Liver (tissue), 3 donors: ENCODE results near the gene PHOSPHO1.

Source experiments
- FOXA1 ChIP-seq: IDR thresholded peaks from 2 replicates; pipeline ENCODE4 v1.6.1; 2016; ENCODE audit warnings: antibody characterized with exemption
- GABPA ChIP-seq, 2 donors: IDR thresholded peaks in 1 of 2; conservative IDR thresholded peaks in 1 of 2; 2 replicates each; pipeline ENCODE4 v1.6.1; 2016; ENCODE audit warnings: antibody characterized with exemption in 2 of 2, mild to moderate bottlenecking in 1 of 2, moderate library complexity in 1 of 2
- HNF4A ChIP-seq, 2 donors: conservative IDR thresholded peaks; 2 replicates each; pipeline ENCODE4 v1.6.1; 2016; ENCODE audit warnings: antibody characterized with exemption in 2 of 2, mild to moderate bottlenecking in 2 of 2
- JUND ChIP-seq, 2 donors: IDR thresholded peaks; 2 replicates each; pipeline ENCODE4 v1.6.1; 2016; ENCODE audit warnings: antibody characterized with exemption in 2 of 2
- NR2F2 ChIP-seq: IDR thresholded peaks from 2 replicates; pipeline ENCODE4 v1.6.1; 2016; ENCODE audit warnings: antibody characterized with exemption
- RAD21 ChIP-seq, 2 donors: IDR thresholded peaks; 2 replicates each; pipeline ENCODE4 v1.6.1; 2016; ENCODE audit warnings: antibody characterized with exemption in 2 of 2, mild to moderate bottlenecking in 2 of 2
- RXRA ChIP-seq, 2 donors: IDR thresholded peaks; 2 replicates each; pipeline ENCODE4 v1.6.1; 2017 to 2018; ENCODE audit warnings: antibody characterized with exemption in 2 of 2, mild to moderate bottlenecking in 1 of 2
- TAF1 ChIP-seq: conservative IDR thresholded peaks from 2 replicates; pipeline ENCODE4 v1.6.1; 2016; ENCODE audit warnings: antibody characterized with exemption, mild to moderate bottlenecking
- YY1 ChIP-seq: IDR thresholded peaks from 2 replicates; pipeline ENCODE4 v1.6.1; 2016; ENCODE audit warnings: antibody characterized with exemption, mild to moderate bottlenecking
- TF ChIP-seq, protein P1 (sequence below): fragments of 150-350 bp; IDR thresholded peaks from 2 replicates; pipeline ENCODE4 v1.5.1; 2017; ENCODE audit warnings: improper control_type of control experiment, low read depth, low read length; ENCODE audit not compliant: missing input control
- TF ChIP-seq, protein P2 (sequence below): IDR thresholded peaks from 2 replicates; pipeline ENCODE4 v1.6.1; 2016; ENCODE audit warnings: antibody characterized with exemption
- TF ChIP-seq, protein P3 (sequence below): IDR thresholded peaks from 2 replicates; pipeline ENCODE4 v1.6.1; 2016; ENCODE audit warnings: antibody characterized with exemption, mild to moderate bottlenecking
- TF ChIP-seq, protein P4 (sequence below): IDR thresholded peaks from 2 replicates; pipeline ENCODE4 v1.6.1; 2016; ENCODE audit warnings: antibody characterized with exemption
- TF ChIP-seq, protein P5 (sequence below): IDR thresholded peaks from 2 replicates; pipeline ENCODE4 v1.6.1; 2016; ENCODE audit warnings: antibody characterized with exemption
- donor health status: healthy.
- donor health status: healthy.

DNA sequence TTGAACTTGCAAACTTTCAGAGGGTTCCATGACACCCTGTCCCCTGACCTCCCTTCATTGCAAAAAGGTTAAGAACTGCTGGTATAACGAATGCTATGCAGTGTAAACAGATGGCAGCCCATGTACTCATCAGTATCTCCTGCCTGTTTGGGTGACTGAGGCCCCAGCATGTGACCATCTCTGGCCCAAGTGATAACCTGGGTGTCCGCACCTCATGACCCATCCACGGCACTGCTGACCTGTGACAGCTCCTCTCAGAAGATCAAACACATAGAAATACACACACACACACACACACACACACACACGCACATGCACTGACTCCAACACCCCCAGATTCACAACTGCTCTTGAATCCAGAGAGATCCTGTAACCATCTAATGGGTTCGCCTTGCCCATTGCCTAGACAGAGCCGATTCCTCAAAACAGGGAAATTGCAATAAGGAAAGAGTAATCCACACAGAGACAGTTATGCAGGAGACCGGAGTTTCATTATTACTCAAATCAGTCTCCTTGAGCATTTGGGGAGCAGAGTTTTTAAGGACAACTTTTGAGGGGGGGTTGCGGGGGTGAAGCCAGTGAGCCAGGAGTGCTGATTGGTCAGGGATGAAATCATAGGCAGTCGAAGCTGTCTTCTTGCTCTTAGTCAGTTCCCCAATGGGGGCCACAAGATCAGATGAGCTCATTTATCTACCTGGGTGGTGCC is 11.3 kb upstream of the PHOSPHO1 start:
- TF ChIP-seq, protein P1, sequence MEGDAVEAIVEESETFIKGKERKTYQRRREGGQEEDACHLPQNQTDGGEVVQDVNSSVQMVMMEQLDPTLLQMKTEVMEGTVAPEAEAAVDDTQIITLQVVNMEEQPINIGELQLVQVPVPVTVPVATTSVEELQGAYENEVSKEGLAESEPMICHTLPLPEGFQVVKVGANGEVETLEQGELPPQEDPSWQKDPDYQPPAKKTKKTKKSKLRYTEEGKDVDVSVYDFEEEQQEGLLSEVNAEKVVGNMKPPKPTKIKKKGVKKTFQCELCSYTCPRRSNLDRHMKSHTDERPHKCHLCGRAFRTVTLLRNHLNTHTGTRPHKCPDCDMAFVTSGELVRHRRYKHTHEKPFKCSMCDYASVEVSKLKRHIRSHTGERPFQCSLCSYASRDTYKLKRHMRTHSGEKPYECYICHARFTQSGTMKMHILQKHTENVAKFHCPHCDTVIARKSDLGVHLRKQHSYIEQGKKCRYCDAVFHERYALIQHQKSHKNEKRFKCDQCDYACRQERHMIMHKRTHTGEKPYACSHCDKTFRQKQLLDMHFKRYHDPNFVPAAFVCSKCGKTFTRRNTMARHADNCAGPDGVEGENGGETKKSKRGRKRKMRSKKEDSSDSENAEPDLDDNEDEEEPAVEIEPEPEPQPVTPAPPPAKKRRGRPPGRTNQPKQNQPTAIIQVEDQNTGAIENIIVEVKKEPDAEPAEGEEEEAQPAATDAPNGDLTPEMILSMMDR: no peak
- TF ChIP-seq JUND (IDR thresholded peaks at IDR 0.05) (no peak), GABPA (IDR thresholded peaks at IDR 0.05 in 1 of 2, conservative IDR thresholded peaks at IDR 0.05 in 1 of 2) (no peak), RXRA (IDR thresholded peaks at IDR 0.05) (no peak), TAF1 (no peak), NR2F2 (no peak), YY1 (no peak), RAD21 (IDR thresholded peaks at IDR 0.05) (no peak), HNF4A (conservative IDR thresholded peaks at IDR 0.05) (no peak), FOXA1 (no peak)
- TF ChIP-seq, protein P2, sequence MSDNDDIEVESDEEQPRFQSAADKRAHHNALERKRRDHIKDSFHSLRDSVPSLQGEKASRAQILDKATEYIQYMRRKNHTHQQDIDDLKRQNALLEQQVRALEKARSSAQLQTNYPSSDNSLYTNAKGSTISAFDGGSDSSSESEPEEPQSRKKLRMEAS: no peak
- TF ChIP-seq, protein P3, sequence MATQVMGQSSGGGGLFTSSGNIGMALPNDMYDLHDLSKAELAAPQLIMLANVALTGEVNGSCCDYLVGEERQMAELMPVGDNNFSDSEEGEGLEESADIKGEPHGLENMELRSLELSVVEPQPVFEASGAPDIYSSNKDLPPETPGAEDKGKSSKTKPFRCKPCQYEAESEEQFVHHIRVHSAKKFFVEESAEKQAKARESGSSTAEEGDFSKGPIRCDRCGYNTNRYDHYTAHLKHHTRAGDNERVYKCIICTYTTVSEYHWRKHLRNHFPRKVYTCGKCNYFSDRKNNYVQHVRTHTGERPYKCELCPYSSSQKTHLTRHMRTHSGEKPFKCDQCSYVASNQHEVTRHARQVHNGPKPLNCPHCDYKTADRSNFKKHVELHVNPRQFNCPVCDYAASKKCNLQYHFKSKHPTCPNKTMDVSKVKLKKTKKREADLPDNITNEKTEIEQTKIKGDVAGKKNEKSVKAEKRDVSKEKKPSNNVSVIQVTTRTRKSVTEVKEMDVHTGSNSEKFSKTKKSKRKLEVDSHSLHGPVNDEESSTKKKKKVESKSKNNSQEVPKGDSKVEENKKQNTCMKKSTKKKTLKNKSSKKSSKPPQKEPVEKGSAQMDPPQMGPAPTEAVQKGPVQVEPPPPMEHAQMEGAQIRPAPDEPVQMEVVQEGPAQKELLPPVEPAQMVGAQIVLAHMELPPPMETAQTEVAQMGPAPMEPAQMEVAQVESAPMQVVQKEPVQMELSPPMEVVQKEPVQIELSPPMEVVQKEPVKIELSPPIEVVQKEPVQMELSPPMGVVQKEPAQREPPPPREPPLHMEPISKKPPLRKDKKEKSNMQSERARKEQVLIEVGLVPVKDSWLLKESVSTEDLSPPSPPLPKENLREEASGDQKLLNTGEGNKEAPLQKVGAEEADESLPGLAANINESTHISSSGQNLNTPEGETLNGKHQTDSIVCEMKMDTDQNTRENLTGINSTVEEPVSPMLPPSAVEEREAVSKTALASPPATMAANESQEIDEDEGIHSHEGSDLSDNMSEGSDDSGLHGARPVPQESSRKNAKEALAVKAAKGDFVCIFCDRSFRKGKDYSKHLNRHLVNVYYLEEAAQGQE: no peak
- TF ChIP-seq, protein P4, sequence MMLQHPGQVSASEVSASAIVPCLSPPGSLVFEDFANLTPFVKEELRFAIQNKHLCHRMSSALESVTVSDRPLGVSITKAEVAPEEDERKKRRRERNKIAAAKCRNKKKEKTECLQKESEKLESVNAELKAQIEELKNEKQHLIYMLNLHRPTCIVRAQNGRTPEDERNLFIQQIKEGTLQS: no peak
- TF ChIP-seq, protein P5, sequence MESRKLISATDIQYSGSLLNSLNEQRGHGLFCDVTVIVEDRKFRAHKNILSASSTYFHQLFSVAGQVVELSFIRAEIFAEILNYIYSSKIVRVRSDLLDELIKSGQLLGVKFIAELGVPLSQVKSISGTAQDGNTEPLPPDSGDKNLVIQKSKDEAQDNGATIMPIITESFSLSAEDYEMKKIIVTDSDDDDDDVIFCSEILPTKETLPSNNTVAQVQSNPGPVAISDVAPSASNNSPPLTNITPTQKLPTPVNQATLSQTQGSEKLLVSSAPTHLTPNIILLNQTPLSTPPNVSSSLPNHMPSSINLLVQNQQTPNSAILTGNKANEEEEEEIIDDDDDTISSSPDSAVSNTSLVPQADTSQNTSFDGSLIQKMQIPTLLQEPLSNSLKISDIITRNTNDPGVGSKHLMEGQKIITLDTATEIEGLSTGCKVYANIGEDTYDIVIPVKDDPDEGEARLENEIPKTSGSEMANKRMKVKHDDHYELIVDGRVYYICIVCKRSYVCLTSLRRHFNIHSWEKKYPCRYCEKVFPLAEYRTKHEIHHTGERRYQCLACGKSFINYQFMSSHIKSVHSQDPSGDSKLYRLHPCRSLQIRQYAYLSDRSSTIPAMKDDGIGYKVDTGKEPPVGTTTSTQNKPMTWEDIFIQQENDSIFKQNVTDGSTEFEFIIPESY: no peak
